ENCODE measurements around the gene EEA1.

DNA sequence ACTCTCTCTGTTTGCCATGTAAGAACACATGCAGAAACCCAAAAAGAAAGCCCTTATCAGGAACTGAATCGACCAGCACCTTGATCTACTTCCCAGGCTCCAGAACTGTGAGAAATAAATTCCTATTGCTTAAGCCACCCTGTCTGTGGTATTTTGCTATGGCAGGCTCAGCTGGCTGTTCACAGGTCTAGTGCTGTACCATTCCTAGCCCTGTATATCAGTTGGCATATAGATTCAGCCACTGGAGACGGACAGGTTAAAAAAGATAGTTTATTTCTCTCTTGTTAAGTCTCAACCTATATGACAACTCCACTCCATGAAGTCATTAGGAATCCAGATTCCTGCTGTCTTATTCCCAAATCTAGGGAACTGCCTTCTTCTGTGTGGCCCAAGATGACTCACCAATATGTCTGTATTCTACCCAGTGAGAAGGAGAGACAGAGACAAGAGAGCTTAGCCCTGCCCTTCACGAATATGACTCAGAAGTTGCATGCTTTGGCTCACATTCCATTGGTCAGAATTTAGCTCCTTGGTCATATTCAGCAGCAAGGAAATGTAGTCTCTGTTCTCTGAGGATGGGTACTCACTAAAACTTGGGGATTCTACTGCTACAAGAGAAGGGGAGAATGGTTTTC lies 169.3 kb downstream of the EEA1 start:
- TF ChIP-seq POLR2A (IDR thresholded peaks at IDR 0.05) = no peak
- TF ChIP-seq, protein P1, sequence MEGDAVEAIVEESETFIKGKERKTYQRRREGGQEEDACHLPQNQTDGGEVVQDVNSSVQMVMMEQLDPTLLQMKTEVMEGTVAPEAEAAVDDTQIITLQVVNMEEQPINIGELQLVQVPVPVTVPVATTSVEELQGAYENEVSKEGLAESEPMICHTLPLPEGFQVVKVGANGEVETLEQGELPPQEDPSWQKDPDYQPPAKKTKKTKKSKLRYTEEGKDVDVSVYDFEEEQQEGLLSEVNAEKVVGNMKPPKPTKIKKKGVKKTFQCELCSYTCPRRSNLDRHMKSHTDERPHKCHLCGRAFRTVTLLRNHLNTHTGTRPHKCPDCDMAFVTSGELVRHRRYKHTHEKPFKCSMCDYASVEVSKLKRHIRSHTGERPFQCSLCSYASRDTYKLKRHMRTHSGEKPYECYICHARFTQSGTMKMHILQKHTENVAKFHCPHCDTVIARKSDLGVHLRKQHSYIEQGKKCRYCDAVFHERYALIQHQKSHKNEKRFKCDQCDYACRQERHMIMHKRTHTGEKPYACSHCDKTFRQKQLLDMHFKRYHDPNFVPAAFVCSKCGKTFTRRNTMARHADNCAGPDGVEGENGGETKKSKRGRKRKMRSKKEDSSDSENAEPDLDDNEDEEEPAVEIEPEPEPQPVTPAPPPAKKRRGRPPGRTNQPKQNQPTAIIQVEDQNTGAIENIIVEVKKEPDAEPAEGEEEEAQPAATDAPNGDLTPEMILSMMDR (IDR thresholded peaks at IDR 0.05) = no peak
